Renal cortical epithelial cell (primary cell): Measurements from ENCODE around the gene KCNJ16. TPM values are rescaled to one million over a fixed set of nuclear protein-coding genes. Genes with fewer than 3 reads are reported as not detected.
A peak's percentile ranks its signal among the peaks of the same experiment; 100 is the strongest.

Experiments used
- DNase-seq: peaks from one replicate; pipeline ENCODE4 v3.0.0-alpha.2; 2011; ENCODE audit warnings: low read depth
- total RNA-seq: library from RNA; depleted of rRNA; stranded (reverse); fragments of >200 nt; gene quantifications from 2 replicates; pipeline ENCODE4 v1.2.3, GENCODE V29; 2014

KCNJ16 gene
- total RNA-seq, 1 donor from 2014 or later = 345 TPM

- peak; percentile 6 for DNase-seq
These were observed 94.9 kb downstream of the KCNJ16 start for GRCh38 chr17:70169709-70170597.

GRCh38 chr17:70171159-70171558, 96.1 kb downstream of the KCNJ16 start:
- DNase-seq = no peak

- no peak for DNase-seq
These were observed 97.4 kb downstream of the KCNJ16 start for GRCh38 chr17:70172449-70172848.

GRCh38 chr17:70172923-70173322, 97.9 kb downstream of the KCNJ16 start:
- peak; percentile 47 for DNase-seq

- no peak for DNase-seq
These were observed 98.7 kb downstream of the KCNJ16 start for GRCh38 chr17:70173681-70174080.

- no peak for DNase-seq
These were observed 106.4 kb downstream of the KCNJ16 start for GRCh38 chr17:70181376-70181775.

- DNase-seq = no peak
These were observed 106.8 kb downstream of the KCNJ16 start for GRCh38 chr17:70181866-70182265.

- no peak for DNase-seq
These were observed 108.5 kb downstream of the KCNJ16 start for GRCh38 chr17:70183508-70183907.

- no peak for DNase-seq
These were observed 109.2 kb downstream of the KCNJ16 start for GRCh38 chr17:70184207-70184606.

GRCh38 chr17:70184770-70185169, 109.7 kb downstream of the KCNJ16 start:
- DNase-seq = peak; percentile 77

Other genes starting within 250 kb of the KCNJ16 start
- gene KCNJ2, start 94.3 kb downstream of the KCNJ16 start, total RNA-seq = 0.55 and 1.2 TPM in 2 replicates